Astrocyte of the cerebellum (primary cell): Measurements from ENCODE around the gene ZSWIM6.

ENCODE experiments used
- DNase-seq: peaks from one replicate; pipeline ENCODE4 v3.0.0-alpha.2; 2011; ENCODE audit warnings: low read depth
- H3K4me3 ChIP-seq: 2 replicates; pipeline ENCODE4 v1.5.1; 2011; ENCODE audit warnings: mild to moderate bottlenecking, low read depth, low read length, moderate library complexity
- CTCF ChIP-seq: IDR thresholded peaks from 2 replicates; pipeline ENCODE4 v1.5.1; 2012; ENCODE audit warnings: low read length, low read depth, moderate library complexity, mild to moderate bottlenecking; ENCODE audit errors: missing control alignments
- in situ Hi-C: cut with HindIII; loops from 2 replicates; pipeline ENCODE4 v1.10.0; 2017; ENCODE audit warnings: low sequenced_read_pairs

The ZSWIM6 gene

GRCh38 chr5:61567337-61567736 lies 235.3 kb downstream of the ZSWIM6 start:
- DNase-seq: no peak
- no peak overlapping the region for H3K4me3 ChIP-seq
- TF ChIP-seq CTCF: no peak
- in situ Hi-C loops: no loop called here

- no peak for DNase-seq
- TF ChIP-seq CTCF: no peak
- no peak overlapping the region for H3K4me3 ChIP-seq
- in situ Hi-C loops: no loop called here
Measured at GRCh38 chr5:61569353-61569752, 237.3 kb downstream of the ZSWIM6 start.

- H3K4me3 ChIP-seq: no peak overlapping the region
- DNase-seq: no peak
- in situ Hi-C loops: no loop called here
- no peak for TF ChIP-seq CTCF
Measured at GRCh38 chr5:61570767-61571166, 238.7 kb downstream of the ZSWIM6 start.

GRCh38 chr5:61572959-61573358 lies 240.9 kb downstream of the ZSWIM6 start:
- no peak for DNase-seq
- in situ Hi-C loops: no loop called here
- H3K4me3 ChIP-seq: no peak overlapping the region
- TF ChIP-seq CTCF: no peak

- peak; percentile 52 for DNase-seq
- TF ChIP-seq CTCF: no peak
- H3K4me3 ChIP-seq: no peak overlapping the region
- in situ Hi-C loops: no loop called here
Measured at GRCh38 chr5:61575103-61575502, 243.0 kb downstream of the ZSWIM6 start.

GRCh38 chr5:61575581-61575980 lies 243.5 kb downstream of the ZSWIM6 start:
- in situ Hi-C loops: no loop called here
- no peak for TF ChIP-seq CTCF
- no peak overlapping the region for H3K4me3 ChIP-seq
- DNase-seq: no peak

GRCh38 chr5:61576556-61576955 lies 244.5 kb downstream of the ZSWIM6 start:
- H3K4me3 ChIP-seq: no peak overlapping the region
- in situ Hi-C loops: no loop called here
- DNase-seq: no peak
- no peak for TF ChIP-seq CTCF
